BJ (cell line): ENCODE data around the gene CDH23. TPM values are rescaled to one million over a fixed set of nuclear protein-coding genes. Genes with fewer than 3 reads are reported as not detected.

Experiments used
- CTCF ChIA-PET: fragments of 350-600 bp; formaldehyde crosslinking; extraction: SDS; loops from one replicate; lab custom pipeline; 2021; ENCODE audit warnings: antibody characterized with exemption, inconsistent platforms; lab: Yijun Ruan, JAX
- POLR2A ChIA-PET: fragments of 300-600 bp; sonication (Branson Sonifier 250); formaldehyde crosslinking; extraction: SDS; loops from one replicate; lab custom pipeline; 2021; ENCODE audit warnings: antibody characterized with exemption; lab: Charles Lee
- DNase-seq: peaks from one replicate; pipeline ENCODE4 v3.0.0-alpha.2; 2011; ENCODE audit warnings: low read depth
- H3K27me3 ChIP-seq: 2 replicates; pipeline ENCODE4 v1.6.0; 2011; ENCODE audit warnings: low read length; ENCODE audit not compliant: control insufficient read depth, insufficient read depth
- H3K36me3 ChIP-seq: 2 replicates; pipeline ENCODE4 v1.5.1; 2011; ENCODE audit warnings: low read length; ENCODE audit not compliant: control insufficient read depth, insufficient read depth
- H3K4me3 ChIP-seq: 2 replicates; pipeline ENCODE4 v1.5.1; 2011; ENCODE audit warnings: low read depth, mild to moderate bottlenecking, control low read depth, low read length
- polyA plus RNA-seq: library from polyadenylated mRNA; depleted of rRNA; stranded (reverse); fragments of >200 nt; gene quantifications from 2 replicates; pipeline ENCODE4 v1.2.3, GENCODE V29; 2011
- TF ChIP-seq, protein P1 (sequence below): IDR thresholded peaks from 2 replicates; pipeline ENCODE4 v1.5.1; 2011; ENCODE audit warnings: low read depth, mild to moderate bottlenecking, control low read depth, inconsistent platforms, low read length, moderate library complexity; ENCODE audit not compliant: insufficient read depth

The CDH23 gene
- polyA plus RNA-seq, 1 experiment = 0.05 TPM

DNA sequence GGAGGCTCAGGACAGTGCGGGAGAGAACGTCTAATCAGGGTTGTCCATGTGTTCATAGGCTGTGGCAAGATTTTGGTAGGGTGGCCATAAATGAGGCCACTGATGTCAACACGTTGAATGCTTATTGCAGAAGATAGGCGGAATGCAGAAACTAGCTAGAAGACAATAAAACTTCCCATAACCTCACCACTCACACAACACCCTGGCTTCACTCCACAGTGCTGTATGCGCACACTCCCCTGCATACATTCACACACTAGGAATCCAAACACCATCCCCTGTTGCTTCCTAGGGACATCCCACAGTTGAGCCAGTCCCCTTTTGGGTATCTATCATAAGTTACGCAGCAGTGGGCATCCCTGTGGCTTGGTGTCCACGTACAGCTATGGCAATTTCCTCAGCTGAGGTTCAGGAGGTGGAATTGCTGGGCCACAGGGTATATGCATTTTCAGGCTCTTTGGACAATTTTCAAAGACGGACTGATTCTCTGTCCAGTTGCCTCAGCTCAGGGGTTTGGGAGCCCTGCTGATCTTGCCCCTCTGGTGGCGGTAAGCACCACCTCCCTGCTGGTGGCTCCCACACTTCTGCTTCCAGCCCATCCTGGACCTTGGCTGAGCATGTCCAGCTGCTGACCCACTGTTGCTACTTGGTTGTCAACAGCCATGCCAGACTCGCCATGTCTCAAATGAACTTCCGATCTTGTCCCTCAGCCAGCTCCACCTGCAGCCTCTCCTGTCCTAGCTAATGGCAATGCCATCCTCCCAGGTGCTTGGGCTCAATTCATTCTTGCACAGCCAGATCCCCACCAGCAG is 36.4 kb downstream of the CDH23 start:
- ChIA-PET CTCF (interaction anchor here (1.1 kb wide), 1 partner anchor 12 kb away, joined by 3 read pairs; no protein-coding TSS in a partner anchor), POLR2A (interaction anchor here (0.5 kb wide), 1 partner anchor 113 kb away, joined by 3 read pairs; no protein-coding TSS in a partner anchor)
- no peak overlapping the region for H3K4me3 ChIP-seq
- TF ChIP-seq, protein P1, sequence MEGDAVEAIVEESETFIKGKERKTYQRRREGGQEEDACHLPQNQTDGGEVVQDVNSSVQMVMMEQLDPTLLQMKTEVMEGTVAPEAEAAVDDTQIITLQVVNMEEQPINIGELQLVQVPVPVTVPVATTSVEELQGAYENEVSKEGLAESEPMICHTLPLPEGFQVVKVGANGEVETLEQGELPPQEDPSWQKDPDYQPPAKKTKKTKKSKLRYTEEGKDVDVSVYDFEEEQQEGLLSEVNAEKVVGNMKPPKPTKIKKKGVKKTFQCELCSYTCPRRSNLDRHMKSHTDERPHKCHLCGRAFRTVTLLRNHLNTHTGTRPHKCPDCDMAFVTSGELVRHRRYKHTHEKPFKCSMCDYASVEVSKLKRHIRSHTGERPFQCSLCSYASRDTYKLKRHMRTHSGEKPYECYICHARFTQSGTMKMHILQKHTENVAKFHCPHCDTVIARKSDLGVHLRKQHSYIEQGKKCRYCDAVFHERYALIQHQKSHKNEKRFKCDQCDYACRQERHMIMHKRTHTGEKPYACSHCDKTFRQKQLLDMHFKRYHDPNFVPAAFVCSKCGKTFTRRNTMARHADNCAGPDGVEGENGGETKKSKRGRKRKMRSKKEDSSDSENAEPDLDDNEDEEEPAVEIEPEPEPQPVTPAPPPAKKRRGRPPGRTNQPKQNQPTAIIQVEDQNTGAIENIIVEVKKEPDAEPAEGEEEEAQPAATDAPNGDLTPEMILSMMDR = no peak
- H3K36me3 ChIP-seq = no peaks in the 10 kb centered on the region
- peaks cover 6% of the 10 kb centered on the region; the same call in 1 of the 2 replicates for H3K27me3 ChIP-seq
- no peak for DNase-seq

DNA sequence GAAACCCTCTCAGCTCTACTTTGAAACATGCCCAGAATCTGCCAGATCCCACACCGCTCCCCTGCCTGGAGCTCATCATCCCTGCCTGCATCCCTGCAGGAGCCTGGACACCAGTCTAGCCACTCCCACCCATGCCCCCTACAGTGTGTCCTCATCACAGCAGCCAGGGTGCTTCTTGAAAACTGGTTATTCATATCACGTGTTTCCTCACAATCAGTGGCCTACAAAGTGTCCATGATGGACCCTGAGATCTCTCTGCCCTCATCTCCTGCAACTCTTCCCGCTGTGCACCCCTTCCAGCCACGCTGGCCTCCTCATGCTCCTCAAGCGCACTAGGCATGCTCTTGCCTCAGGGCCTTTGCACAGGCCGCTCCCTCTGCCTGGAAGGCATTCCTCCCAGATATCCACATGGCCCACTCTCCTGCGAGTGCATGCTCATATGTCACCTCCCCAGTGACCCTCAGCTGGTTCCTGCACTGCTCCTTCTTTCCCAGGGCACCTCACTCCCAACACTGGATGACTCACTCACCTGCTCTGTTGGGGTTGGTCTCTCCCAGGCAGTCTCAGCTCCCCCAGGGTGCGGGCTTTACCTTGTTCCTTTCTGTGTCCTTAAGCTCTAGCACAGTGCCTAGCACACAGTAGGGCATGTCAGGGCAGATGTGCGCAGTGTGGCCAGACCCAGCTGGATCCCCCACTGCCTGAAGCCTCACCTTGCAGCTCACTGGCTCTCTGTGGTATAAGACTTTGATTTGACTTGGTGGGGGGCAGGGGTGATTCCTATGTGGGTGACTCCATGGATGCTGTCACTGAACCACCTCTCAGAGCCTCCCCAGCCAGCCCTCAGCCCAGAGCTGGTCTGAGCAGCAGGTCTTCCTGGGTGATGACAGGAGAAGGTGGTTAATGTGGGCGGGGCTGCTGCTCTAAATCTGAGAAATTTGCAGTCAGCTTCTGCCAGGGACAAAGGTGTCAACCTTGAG is 37.3 kb downstream of the CDH23 start:
- peaks cover 6% of the 10 kb centered on the region; the same call in 1 of the 2 replicates for H3K27me3 ChIP-seq
- CTCF ChIA-PET = interaction anchor here (1.1 to 1.2 kb wide), 2 partner anchors 11 to 136 kb away, joined by 3 read pairs; no protein-coding TSS in a partner anchor
- TF ChIP-seq, protein P1 = no peak
- DNase-seq = no peak
- no peak overlapping the region for H3K4me3 ChIP-seq
- POLR2A ChIA-PET = interaction anchor here (0.5 kb wide), 1 partner anchor 114 kb away, joined by 3 read pairs; no protein-coding TSS in a partner anchor
- H3K36me3 ChIP-seq = no peaks in the 10 kb centered on the region

DNA sequence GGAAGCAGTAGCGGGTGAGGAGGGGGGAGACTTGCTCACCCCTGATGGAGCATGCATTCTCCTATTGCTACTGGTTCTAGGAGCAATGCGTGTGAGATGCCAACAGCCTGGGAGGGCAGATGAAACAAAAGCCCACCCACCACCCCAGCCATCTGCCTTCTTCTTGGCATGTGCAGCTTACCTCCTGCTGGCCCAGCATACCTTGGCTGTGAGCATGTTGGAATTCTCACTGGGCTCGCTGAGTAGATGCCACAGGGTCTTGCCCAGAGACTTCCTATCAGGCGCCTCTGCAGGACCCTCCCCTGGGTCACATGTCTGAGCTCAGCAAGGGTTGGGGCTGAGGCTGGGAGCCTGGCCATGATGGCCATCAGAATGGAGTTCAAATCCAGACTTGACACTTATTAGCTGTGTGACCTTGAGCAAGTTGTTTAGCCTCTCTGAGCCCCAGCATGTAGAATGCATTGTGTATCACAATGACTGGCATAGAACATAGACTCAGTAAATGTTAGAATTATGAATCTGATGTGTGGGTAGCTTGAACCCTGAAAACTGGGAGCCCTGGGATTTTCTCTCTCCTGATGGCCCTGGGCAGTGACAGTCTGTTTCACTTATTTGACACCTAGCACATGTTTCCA is 38.2 kb downstream of the CDH23 start:
- POLR2A ChIA-PET = no interaction called here
- peaks cover 4% of the 10 kb centered on the region; the same call in 1 of the 2 replicates for H3K27me3 ChIP-seq
- CTCF ChIA-PET = interaction anchor here (1.1 to 1.2 kb wide), 2 partner anchors 19 to 135 kb away, joined by 3 to 4 read pairs; no protein-coding TSS in a partner anchor
- no peak overlapping the region for H3K4me3 ChIP-seq
- TF ChIP-seq, protein P1 = no peak
- no peak for DNase-seq
- H3K36me3 ChIP-seq = no peaks in the 10 kb centered on the region

DNA sequence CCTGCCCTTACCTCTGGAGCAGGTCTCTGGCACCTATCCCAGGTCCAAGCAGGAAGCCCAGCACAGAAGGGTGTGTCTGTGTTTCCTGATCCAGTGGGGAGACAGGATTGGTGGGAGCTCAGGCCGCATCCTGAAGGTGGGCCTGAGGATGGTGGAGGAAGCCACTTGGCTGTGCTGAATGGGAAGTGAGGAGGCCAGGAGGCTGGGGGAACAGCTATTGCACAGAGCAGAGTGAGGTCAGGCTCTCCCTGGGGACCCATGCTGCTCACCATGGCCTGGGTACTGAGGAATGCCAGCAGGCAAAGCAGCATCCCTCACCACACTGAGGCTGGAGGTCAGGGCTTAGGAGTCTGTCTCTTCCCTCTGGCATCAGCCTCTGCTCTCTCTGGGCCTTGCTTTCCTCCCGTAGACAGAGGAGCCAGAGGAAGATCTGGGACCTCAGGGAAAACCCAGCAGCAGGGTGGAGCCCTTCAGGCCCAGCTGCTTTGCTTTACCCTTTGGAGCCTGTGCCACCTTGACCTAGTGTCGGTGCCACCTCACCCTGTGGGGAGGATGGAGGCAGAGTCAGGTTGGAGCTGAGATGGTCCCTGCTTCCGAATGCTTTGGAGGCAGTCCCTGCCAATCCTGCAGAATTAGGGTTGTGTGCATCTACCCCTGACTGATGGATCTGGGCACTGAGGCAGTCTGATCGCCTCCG is 39.0 kb downstream of the CDH23 start:
- H3K36me3 ChIP-seq = no peaks in the 10 kb centered on the region
- ChIA-PET POLR2A (no interaction called here), CTCF (interaction anchor here (1.1 to 1.2 kb wide), 2 partner anchors 18 to 134 kb away, joined by 3 to 4 read pairs; no protein-coding TSS in a partner anchor)
- no peak for DNase-seq
- no peak overlapping the region for H3K4me3 ChIP-seq
- peaks cover 3% of the 10 kb centered on the region; the same call in 1 of the 2 replicates for H3K27me3 ChIP-seq
- TF ChIP-seq, protein P1 = no peak
